GM18511 (cell line): ENCODE data around the gene NPAS3.

Experiments
- ATAC-seq: cut with Tn5 transposase; IDR thresholded peaks from one replicate; pipeline ENCODE4 v1.9.1; 2021; ENCODE audit warnings: mild to moderate bottlenecking, moderate library complexity; ENCODE audit not compliant: unreplicated experiment

The NPAS3 gene

GRCh38 chr14:33598582-33598981 lies 659.9 kb downstream of the NPAS3 start:
- no peak for ATAC-seq

DNA sequence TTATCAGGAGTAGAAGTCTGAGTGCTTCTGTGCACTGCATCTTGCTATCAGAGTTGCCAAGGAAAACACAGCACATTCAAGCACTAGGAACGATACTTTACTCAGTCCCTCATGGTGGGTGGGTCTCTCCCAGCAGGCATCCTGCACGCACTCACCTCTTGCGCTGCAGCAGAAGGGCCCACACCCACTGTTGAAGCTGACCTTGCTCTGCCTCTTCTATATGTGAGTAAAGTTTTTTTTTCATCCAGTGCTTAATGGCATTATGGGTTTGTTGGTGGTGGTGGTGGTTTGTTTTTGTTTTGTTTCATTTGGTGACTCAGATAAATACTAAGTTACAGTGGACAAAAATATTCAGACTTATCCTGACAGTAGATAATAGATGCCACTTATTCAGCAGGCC lies 663.7 kb downstream of the NPAS3 start:
- ATAC-seq: no peak

GRCh38 chr14:33606591-33606990 lies 667.9 kb downstream of the NPAS3 start:
- no peak for ATAC-seq

- no peak for ATAC-seq
Measured at GRCh38 chr14:33609582-33609981, 670.9 kb downstream of the NPAS3 start.

DNA sequence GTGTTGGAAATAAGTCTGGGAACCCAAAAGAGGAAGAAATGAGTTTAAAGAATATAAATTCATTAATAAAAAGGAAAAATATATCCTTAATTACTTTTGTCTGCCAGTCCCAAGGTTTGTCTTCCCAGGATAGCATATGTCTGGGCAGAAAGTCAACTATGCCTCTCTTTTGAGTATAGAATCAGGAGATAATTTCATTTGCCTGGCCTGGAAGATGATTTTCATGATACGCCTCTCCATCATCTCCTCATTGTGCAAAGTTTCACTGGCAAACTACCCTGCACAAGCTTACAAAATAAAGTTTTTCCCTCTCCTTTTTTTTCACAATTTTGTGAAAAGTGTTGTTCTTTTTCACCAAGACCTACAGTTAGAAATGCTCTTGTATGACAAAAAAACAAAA lies 671.4 kb downstream of the NPAS3 start:
- no peak for ATAC-seq

DNA sequence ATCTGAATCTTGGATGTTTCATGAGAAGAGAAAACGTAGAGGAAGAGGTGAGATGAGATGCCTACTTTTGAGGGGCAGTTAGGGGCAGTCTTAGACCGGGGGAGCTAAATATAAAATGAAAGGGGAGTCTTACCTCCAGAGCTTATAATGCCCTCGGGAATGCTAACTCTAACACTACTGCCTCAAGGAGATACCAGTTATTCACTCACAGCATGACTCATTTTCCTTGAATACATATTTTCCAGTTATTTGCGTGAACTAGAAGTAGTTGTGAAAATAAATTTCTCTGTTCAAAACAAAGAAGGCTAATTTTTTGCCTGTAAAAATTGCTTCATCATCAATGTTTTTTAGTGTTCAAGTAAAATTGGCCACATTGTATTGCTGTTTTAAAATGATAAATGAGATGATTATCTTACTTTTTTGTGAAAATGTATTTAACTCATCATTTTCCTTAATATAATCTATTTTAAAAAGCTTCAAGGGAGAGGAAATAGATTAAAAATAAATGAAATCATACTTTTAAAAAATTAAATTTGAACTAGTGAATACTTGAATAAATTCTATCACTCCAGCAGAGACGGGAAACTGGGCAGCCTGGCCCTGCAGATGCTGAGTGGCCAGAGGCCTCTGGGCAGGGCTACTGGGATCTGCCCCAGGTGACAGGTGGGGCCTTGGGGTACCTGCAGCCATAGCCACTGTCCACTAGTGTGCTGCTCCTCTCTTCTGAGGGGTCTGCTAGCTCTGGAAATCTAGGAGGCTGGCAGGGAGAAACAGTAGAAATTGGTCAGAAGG lies 672.9 kb downstream of the NPAS3 start:
- no peak for ATAC-seq

DNA sequence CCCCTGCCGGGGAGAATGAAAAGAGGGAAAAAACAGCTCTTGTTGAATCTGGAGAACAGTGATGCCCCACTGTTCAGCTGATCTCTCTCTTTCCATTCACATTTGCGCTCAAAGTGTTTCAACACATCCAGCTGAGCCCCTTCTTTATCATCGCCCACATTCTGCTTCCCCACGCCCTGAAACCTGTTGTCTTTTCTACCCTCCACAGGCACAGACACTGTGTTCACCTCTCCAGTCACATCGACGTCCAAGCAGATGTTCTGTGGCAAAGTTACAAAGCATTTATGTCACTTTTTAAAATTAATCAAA lies 673.5 kb downstream of the NPAS3 start:
- ATAC-seq: no peak

DNA sequence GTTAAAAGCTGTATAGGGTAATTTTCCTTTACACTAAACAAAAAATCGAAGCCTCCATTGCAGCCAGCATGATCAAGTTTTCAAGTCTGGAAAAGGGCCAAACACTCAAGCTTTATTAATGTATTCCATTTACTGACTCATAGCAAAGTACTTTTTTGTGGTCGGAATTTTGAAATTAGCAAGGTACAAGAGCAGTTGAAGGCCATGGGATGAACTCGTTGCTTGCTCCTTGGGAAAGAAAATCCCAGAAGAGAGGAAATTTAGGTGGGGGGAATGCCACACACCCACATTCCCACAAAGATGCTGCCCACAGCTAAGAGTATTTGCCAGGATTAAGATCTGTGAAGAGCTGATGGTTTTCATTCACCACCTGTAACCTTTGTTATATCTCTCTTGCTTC lies 678.5 kb downstream of the NPAS3 start:
- ATAC-seq: no peak

GRCh38 chr14:33618361-33619105 lies 679.9 kb downstream of the NPAS3 start:
- ATAC-seq: no peak

- no peak for ATAC-seq
Measured at GRCh38 chr14:33622496-33622895, 683.8 kb downstream of the NPAS3 start.

DNA sequence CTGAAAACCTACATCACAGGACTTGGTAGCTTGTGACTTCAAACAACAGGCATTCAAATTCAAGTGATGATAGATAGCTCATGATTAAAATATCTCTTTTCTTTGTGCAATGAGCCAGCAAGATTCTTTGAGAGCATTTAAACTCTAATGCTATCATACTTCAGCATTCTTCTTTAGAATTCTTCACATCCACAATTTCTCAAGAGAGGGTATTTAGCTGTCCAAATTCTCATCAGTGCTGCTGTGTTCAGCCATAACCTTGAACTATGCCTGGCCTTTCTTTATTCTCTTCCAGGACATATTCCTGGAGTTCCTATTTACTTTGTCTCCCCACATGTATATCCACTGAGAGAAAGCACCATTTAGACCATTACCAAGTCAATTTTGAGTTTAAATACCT lies 691.1 kb downstream of the NPAS3 start:
- no peak for ATAC-seq

DNA sequence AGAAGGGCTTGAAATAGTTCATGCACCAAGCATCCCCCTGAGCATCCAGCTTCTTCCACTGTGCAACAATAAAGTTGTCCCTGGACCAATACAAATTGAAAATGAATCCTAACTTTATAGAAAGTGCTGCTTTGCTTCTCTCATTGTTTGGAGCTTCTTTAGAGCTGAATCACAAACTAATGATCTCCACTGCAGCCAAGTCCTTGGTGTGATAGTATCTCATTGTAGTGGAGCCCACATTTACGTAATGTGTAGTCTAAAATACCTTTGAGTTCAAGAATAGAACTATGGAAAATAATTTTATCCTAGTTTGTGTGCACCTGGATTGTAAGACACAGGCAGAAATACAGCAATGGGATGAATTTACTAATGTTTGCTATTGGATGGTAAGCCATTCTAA lies 692.3 kb downstream of the NPAS3 start:
- ATAC-seq: no peak

GRCh38 chr14:33631441-33631840 lies 692.8 kb downstream of the NPAS3 start:
- no peak for ATAC-seq

DNA sequence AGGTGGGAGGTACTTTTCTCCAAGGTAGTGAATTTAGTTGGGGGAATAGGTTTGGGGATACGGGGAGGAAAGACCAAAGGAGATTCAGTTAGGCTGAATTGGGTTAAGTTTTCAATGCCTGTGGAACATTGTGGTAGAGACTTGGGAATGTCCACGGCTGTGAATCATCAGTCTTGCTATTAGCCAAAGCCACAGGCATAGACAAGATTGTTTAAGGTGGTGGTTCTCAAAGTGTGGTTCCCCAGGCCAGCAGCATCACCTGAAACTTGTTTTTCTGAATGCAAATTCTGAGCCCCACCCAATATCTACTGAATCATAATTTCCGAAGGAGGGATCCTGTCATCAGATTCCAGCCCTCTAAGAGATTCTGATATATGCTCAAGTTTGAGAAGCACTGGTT lies 696.0 kb downstream of the NPAS3 start:
- no peak for ATAC-seq

- ATAC-seq: no peak
Measured at GRCh38 chr14:33636716-33637115, 698.0 kb downstream of the NPAS3 start.

DNA sequence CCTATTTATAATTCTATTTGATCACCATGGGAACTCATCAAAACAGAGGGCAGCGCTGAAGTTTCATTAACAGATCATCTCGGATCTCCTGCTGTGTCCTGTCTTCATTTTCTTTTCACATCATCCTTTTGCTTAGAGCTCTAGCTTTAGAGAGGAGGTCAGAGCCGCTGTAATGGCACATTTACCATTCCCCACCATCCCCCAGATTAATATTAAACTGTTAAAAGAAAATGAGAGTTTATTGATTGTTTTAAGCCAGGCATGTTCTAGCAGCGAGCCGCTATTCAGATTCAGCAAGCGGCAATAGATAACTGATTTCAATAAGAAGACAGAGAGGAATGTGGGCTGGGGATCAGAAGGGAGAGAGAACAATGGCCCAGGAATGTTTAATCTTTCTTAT lies 703.4 kb downstream of the NPAS3 start:
- no peak for ATAC-seq

- ATAC-seq: no peak
Measured at GRCh38 chr14:33642691-33643244, 704.1 kb downstream of the NPAS3 start.

- ATAC-seq: no peak
Measured at GRCh38 chr14:33643426-33644181, 704.9 kb downstream of the NPAS3 start.

DNA sequence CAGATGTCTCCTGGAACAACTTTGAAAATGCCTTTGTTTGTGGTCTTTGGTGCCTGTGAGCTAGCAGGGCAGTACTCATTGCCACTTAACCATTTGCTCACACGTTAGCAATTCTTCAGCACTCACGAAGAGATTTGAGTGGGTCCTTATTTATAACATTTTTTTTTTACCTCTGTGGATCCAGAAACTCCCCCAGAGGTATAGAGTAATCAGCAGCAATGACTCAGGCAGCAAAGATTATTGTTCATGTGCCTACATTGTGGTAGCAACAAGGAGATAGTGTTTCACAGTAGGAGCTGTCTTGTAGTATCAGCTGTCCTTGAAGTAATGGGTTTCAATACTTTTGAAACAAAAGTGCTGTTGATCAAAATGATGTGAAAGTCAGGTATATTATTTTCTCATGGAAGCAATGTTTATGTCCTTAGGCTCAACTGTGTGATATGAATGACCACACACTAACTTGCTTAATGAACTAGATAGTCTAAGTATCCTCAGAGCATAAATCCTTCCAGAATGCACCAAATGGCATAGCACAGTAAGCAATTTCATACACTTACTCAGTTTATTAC lies 708.1 kb downstream of the NPAS3 start:
- no peak for ATAC-seq

- ATAC-seq: no peak
Measured at GRCh38 chr14:33647385-33647786, 708.7 kb downstream of the NPAS3 start.

DNA sequence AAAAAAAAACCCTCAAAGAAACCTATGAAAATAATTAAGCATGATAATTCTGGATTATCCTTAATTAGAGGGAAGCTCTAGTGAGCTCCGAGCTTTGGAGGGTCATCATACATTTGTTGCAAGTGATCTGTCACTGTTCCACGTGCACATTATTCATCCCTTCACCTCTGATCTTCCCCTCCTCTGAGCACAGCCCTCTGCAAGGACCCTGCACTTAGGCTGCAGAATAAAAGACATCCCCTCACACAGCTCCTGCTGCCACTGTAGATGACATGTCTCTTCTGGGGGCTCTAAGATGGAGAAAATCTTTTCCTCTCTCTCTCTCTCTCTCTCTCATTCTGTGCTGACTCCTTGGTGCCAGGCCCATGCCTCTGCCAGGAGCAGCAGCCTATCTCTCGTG lies 711.8 kb downstream of the NPAS3 start:
- ATAC-seq: no peak
